ENCODE results near the gene WDR90.

The WDR90 gene

DNA sequence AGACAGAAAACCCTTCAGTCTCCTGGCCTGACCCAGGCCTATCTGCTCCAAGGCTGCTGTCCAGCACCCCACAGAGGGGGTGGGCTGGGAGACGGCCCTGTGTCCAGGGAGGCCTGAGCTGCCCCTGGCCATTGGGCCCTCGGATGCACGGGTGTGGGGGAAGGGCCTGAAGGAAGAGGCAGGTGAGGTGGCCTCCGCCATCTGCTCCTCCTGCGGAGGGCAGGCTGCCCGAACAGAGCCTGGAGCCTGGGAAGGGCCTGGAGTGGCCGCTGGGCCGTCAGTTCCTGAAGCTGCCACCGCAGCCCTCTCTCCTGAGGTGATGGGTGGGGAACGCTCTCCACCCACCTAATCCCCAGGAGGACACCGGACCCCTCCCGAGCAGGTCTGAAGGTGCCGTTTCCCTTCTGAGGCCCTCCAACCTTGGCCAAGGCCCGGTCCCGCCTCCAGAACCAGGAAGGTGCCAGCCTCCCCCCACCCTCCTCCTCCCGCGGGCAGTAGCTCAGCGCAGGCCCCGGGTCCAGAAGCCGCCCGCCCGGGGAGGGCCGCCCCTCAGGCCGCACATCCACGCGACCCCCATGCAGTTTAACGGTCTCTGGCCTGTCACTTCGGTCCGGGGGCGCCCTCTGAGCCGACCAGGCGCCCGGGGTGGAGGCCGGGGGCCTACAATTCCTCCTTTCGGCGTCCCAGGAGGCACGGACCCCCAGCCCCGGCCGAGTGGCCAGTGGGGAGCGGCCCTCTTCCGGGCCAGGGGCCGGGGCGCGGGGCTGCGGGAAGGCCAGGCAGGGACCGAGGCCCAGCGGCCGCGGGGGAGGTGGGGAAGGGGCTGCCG is 55.6 kb downstream of the WDR90 start:
- H3K4me1 ChIP-seq, result peaks cover 1% of the 10 kb centered on the region
- H3K27ac ChIP-seq, result peak overlapping the region; percentile 47
- H3K9ac ChIP-seq, result no peak overlapping the region
- peaks cover 13% of the 10 kb centered on the region for H3K27me3 ChIP-seq (ENCODE audit: control insufficient read depth, insufficient read depth, low read length)
- TF ChIP-seq, protein P1, sequence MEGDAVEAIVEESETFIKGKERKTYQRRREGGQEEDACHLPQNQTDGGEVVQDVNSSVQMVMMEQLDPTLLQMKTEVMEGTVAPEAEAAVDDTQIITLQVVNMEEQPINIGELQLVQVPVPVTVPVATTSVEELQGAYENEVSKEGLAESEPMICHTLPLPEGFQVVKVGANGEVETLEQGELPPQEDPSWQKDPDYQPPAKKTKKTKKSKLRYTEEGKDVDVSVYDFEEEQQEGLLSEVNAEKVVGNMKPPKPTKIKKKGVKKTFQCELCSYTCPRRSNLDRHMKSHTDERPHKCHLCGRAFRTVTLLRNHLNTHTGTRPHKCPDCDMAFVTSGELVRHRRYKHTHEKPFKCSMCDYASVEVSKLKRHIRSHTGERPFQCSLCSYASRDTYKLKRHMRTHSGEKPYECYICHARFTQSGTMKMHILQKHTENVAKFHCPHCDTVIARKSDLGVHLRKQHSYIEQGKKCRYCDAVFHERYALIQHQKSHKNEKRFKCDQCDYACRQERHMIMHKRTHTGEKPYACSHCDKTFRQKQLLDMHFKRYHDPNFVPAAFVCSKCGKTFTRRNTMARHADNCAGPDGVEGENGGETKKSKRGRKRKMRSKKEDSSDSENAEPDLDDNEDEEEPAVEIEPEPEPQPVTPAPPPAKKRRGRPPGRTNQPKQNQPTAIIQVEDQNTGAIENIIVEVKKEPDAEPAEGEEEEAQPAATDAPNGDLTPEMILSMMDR (IDR thresholded peaks at IDR 0.05), result no peak
- no peaks in the 10 kb centered on the region for H3K36me3 ChIP-seq (ENCODE audit: control insufficient read depth, insufficient read depth, low read length)
- H3K4me3 ChIP-seq (ENCODE audit: low read depth, low read length), result no peak overlapping the region
- no peak overlapping the region for H3K4me2 ChIP-seq (ENCODE audit: low read length)
- peaks cover 28% of the 10 kb centered on the region for H3K79me2 ChIP-seq
- no peaks in the 10 kb centered on the region for H3K9me3 ChIP-seq (ENCODE audit: control insufficient read depth, low read length)
- peak overlapping the region; percentile 17 for H2AFZ ChIP-seq

DNA sequence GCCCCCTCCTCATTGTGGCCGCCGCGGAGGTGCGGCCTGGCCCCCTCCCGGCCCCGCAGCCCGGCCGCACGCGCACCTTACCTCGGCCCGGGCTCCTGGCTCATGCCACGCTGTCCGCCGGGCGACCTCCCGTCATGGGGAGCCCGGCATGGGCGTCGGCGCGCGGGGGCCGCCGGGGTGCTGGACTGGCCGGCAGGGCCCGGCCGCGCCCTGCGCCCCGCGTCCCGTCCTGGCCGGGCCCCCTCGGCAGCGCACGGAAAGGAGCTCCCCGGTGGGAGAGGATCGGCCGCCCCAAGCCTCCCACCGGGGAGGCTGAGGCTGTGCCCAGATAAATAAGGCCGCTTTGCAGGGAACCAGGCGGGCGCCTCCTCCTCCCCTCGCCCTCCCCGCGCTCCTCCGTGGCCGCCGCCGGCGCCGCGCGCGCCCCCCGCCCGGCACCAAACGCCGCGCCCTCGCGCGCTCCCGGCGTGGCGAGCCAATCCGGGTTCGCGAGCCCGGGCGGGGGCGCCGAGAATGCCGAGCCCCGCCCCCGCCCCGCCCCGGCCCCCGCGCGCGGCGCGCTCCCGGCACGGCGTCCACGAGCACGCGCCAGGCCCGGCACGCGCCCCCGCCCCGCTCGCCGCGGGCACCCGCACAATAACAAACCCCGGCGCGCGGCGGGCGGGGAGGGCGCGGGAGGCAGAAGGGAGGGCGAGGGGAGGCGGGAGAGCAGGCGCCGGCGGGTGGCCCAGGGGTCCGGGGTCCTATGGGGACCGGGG is 56.4 kb downstream of the WDR90 start, which contains the start of gene FBXL16:
TSS of gene FBXL16 (minus strand) at position 371 of the 758 bp plus-strand sequence. CDS start 8,396 bp downstream, outside the sequence.
- Histone ChIP-seq H3K36me3 (ENCODE audit: control insufficient read depth, insufficient read depth, low read length) (no peaks in the 10 kb centered on the region), H3K4me3 (ENCODE audit: low read depth, low read length) (no peak within 1 kb of the TSS), H3K27ac (peak within 1 kb of the TSS; percentile 47), H3K4me2 (ENCODE audit: low read length) (no peak within 1 kb of the TSS), H3K4me1 (peaks cover 5% of the 10 kb centered on the region), H2AFZ (peak within 1 kb of the TSS; percentile 60), H3K9ac (no peak within 1 kb of the TSS), H3K9me3 (ENCODE audit: control insufficient read depth, low read length) (no peaks in the 10 kb centered on the region), H3K79me2 (peaks cover 28% of the 10 kb centered on the region), H3K27me3 (ENCODE audit: control insufficient read depth, insufficient read depth, low read length) (peaks cover 13% of the 10 kb centered on the region)
- TF ChIP-seq, protein P1 (IDR thresholded peaks at IDR 0.05), result no peak

- no peak overlapping the region for H3K4me2 ChIP-seq (ENCODE audit: low read length)
- no peaks in the 10 kb centered on the region for H3K36me3 ChIP-seq (ENCODE audit: control insufficient read depth, insufficient read depth, low read length)
- no peak overlapping the region for H3K9ac ChIP-seq
- H3K4me3 ChIP-seq (ENCODE audit: low read depth, low read length), result no peak overlapping the region
- peaks cover 28% of the 10 kb centered on the region for H3K79me2 ChIP-seq
- H2AFZ ChIP-seq, result peak overlapping the region; percentile 60
- peaks cover 5% of the 10 kb centered on the region for H3K4me1 ChIP-seq
- H3K27ac ChIP-seq, result no peak overlapping the region
- H3K27me3 ChIP-seq (ENCODE audit: control insufficient read depth, insufficient read depth, low read length), result peaks cover 13% of the 10 kb centered on the region
- no peaks in the 10 kb centered on the region for H3K9me3 ChIP-seq (ENCODE audit: control insufficient read depth, low read length)
- TF ChIP-seq, protein P1 (IDR thresholded peaks at IDR 0.05), result no peak
Observed at GRCh38 chr16:706189-707061, 57.3 kb downstream of the WDR90 start.

GRCh38 chr16:707062-707538 is 57.9 kb downstream of the WDR90 start:
- peaks cover 5% of the 10 kb centered on the region for H3K4me1 ChIP-seq
- H3K27me3 ChIP-seq (ENCODE audit: control insufficient read depth, insufficient read depth, low read length), result peaks cover 7% of the 10 kb centered on the region
- TF ChIP-seq, protein P1 (IDR thresholded peaks at IDR 0.05), result no peak
- no peak overlapping the region for H3K27ac ChIP-seq
- no peak overlapping the region for H3K9ac ChIP-seq
- no peaks in the 10 kb centered on the region for H3K9me3 ChIP-seq (ENCODE audit: control insufficient read depth, low read length)
- no peak overlapping the region for H3K4me3 ChIP-seq (ENCODE audit: low read depth, low read length)
- no peaks in the 10 kb centered on the region for H3K36me3 ChIP-seq (ENCODE audit: control insufficient read depth, insufficient read depth, low read length)
- H3K4me2 ChIP-seq (ENCODE audit: low read length), result no peak overlapping the region
- peaks cover 24% of the 10 kb centered on the region for H3K79me2 ChIP-seq
- no peak overlapping the region for H2AFZ ChIP-seq
